Left lobe of liver (tissue), 2 donors: ENCODE data around the gene ADAT2. TPM values are rescaled to one million over a fixed set of nuclear protein-coding genes. Genes with fewer than 3 reads are reported as not detected.

Source experiments
- ATAC-seq: fragments of 200-7000 bp; cut with Tn5 transposase; one replicate; pipeline ENCODE4 v1.9.1; 2020; ENCODE audit warnings: mild to moderate bottlenecking, moderate library complexity
- DNase-seq: peaks from one replicate; pipeline ENCODE4 v3.0.0-alpha.2; 2020; ENCODE audit warnings: low spot score
- total RNA-seq: library from RNA; stranded (reverse); gene quantifications from one replicate; pipeline ENCODE4 v1.2.1, GENCODE V29; 2021
- donor health status: DM: no; HTN: no; CAD: no; lungs with moderate emphysema.
- donor health status: DM: no; HTN: yes; CAD: no.

The ADAT2 gene
- total RNA-seq, 1 donor from 2014 or later, result 4.6 TPM

- DNase-seq, result no peak
- no peak for ATAC-seq
Observed at GRCh38 chr6:143399176-143399575, 51.3 kb downstream of the ADAT2 start.

- DNase-seq, result peak; percentile 87
Observed at GRCh38 chr6:143397227-143398222, 53.0 kb downstream of the ADAT2 start.

GRCh38 chr6:143396497-143397226 is 53.8 kb downstream of the ADAT2 start:
- peak; percentile 41 for ATAC-seq

More at GRCh38 chr6:143397227-143398222, 53.0 kb downstream of the ADAT2 start:
- ATAC-seq, result peak; percentile 95

GRCh38 chr6:143395699-143396098 is 54.8 kb downstream of the ADAT2 start:
- no peak for ATAC-seq

More at GRCh38 chr6:143396497-143397226, 53.8 kb downstream of the ADAT2 start:
- DNase-seq, result no peak

GRCh38 chr6:143394389-143394788 is 56.1 kb downstream of the ADAT2 start:
- DNase-seq (no peak), ATAC-seq (no peak)

More at GRCh38 chr6:143395699-143396098, 54.8 kb downstream of the ADAT2 start:
- no peak for DNase-seq

GRCh38 chr6:143390278-143390677 is 60.2 kb downstream of the ADAT2 start:
- ATAC-seq (no peak), DNase-seq (no peak)

GRCh38 chr6:143385636-143386035 is 64.9 kb downstream of the ADAT2 start:
- no peak for ATAC-seq
- DNase-seq, result no peak

GRCh38 chr6:143376861-143377260 is 73.6 kb downstream of the ADAT2 start:
- DNase-seq (no peak), ATAC-seq (no peak)

GRCh38 chr6:143376375-143376774 is 74.1 kb downstream of the ADAT2 start:
- ATAC-seq (no peak), DNase-seq (no peak)

GRCh38 chr6:143375022-143375585 is 75.4 kb downstream of the ADAT2 start:
- DNase-seq (no peak), ATAC-seq (no peak)

- no peak for DNase-seq
- ATAC-seq, result no peak
Observed at GRCh38 chr6:143374014-143374413, 76.5 kb downstream of the ADAT2 start.

Other genes starting within 250 kb of the ADAT2 start
- 23.3 TPM for gene PEX3, start 110 bp upstream of the ADAT2 start, total RNA-seq
- gene FUCA2, start 61.0 kb upstream of the ADAT2 start, total RNA-seq, result 36.0 TPM
- 20.0 TPM for gene PHACTR2, start 227.3 kb upstream of the ADAT2 start, total RNA-seq